Stomach (tissue), 4 donors: Measurements from ENCODE around the gene LRP1B.

Experiments
- POLR2A ChIP-seq, 4 donors: fragments of 450-650 bp; IDR thresholded peaks; one replicate each; pipeline ENCODE4 v1.6.1; 2016; ENCODE audit warnings: antibody characterized with exemption in 4 of 4, control low read depth in 2 of 4, mild to moderate bottlenecking in 1 of 4, moderate library complexity in 1 of 4
- POLR2AphosphoS5 ChIP-seq, 3 donors: sonication (generic); formaldehyde crosslinking; IDR thresholded peaks; one replicate each; pipeline ENCODE4 v1.6.1; 2016; ENCODE audit warnings: antibody characterized with exemption in 3 of 3
- TF ChIP-seq, protein P1 (sequence below), 7 experiments: fragments of 450-650 bp in 4 of 7; fragments of 200-600 bp in 3 of 7; sonication (generic) in 3 of 7; IDR thresholded peaks; one replicate each; pipeline ENCODE4 v1.5.1; 2016 to 2019; ENCODE audit warnings: antibody characterized with exemption in 7 of 7, control low read depth in 2 of 7, mild to moderate bottlenecking in 1 of 7

DNA sequence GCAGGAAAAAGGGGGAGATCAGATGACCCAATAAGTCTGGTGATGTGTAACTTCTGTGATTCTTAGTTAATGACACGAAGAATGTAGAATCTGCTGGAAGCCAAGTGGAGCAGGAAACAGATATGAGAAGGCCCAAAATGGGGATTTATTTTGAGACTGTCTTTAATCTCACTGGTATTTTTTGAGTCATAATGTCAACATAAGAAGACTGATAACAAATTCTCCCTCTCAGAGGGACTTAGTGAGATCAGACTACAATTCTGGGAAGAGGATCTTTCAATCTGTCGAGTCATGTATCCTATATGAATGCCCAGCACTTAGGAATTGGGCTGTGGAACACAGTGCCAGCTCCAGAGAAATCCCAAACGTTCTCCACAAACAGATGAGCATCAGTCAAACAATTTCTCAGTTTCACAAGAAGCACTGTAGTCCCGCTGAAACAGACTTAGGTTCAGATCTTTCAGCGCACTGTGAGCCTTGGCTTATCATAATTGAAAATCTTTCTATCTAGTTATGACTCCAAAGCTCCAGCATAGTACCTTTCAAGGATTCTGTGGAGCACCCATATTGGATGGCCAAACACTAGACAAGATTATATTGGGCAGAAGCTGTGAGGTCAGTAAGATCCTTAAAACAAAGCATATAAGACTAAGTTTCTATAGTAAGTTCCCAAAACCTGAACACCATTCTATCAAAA lies 738.2 kb downstream of the LRP1B start:
- TF ChIP-seq, protein P1, sequence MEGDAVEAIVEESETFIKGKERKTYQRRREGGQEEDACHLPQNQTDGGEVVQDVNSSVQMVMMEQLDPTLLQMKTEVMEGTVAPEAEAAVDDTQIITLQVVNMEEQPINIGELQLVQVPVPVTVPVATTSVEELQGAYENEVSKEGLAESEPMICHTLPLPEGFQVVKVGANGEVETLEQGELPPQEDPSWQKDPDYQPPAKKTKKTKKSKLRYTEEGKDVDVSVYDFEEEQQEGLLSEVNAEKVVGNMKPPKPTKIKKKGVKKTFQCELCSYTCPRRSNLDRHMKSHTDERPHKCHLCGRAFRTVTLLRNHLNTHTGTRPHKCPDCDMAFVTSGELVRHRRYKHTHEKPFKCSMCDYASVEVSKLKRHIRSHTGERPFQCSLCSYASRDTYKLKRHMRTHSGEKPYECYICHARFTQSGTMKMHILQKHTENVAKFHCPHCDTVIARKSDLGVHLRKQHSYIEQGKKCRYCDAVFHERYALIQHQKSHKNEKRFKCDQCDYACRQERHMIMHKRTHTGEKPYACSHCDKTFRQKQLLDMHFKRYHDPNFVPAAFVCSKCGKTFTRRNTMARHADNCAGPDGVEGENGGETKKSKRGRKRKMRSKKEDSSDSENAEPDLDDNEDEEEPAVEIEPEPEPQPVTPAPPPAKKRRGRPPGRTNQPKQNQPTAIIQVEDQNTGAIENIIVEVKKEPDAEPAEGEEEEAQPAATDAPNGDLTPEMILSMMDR (IDR thresholded peaks at IDR 0.05): no peak
- no peak for TF ChIP-seq POLR2A (IDR thresholded peaks at IDR 0.05)
- no peak for TF ChIP-seq POLR2AphosphoS5 (IDR thresholded peaks at IDR 0.05)
